ENCODE results near the gene ADRA2C. TPM values are rescaled to one million over a fixed set of nuclear protein-coding genes. Genes with fewer than 3 reads are reported as not detected.

ADRA2C gene
- total RNA-seq, 5 donors from 2014 or later (not counting 1 experiment from before 2014, with no cell fraction given), result 0.16 to 0.18 TPM; not detected in 3

- no peak for DNase-seq
- H3K4me1 Mint-ChIP-seq, result no peaks in the 10 kb centered on the region
- no peak for ATAC-seq (replicated peaks in 1 of 4)
- H3K9me3 ChIP-seq, result no peaks in the 10 kb centered on the region
- H3K27me3 Mint-ChIP-seq, result peaks cover 13 to 19% of the 10 kb centered on the region in 2 donors
- no peak overlapping the region for H3K27ac ChIP-seq (ENCODE audit: low read length)
- H3K36me3 Mint-ChIP-seq, result no peaks in the 10 kb centered on the region
- peaks cover 0 to 44% of the 10 kb centered on the region in 2 experiments for H3K27me3 ChIP-seq (replicated peaks in 1 of 2; ENCODE audit: control insufficient read depth in 2 of 2, extremely low read depth in 1 of 2, insufficient read depth in 2 of 2, low read length in 1 of 2)
- H3K4me3 ChIP-seq (ENCODE audit: control insufficient read depth in 1 of 2, extremely low read depth in 1 of 2, low read length in 1 of 2), result no peak overlapping the region
- WGBS (ENCODE audit: insufficient coverage), result 84% methylated on average over 19 of the region's 31 CpGs
- H3K9me3 Mint-ChIP-seq, result no peaks in the 10 kb centered on the region
- H3K4me1 ChIP-seq (ENCODE audit: control insufficient read depth in 1 of 2, extremely low read depth in 1 of 2, insufficient read depth in 2 of 2, low read length in 2 of 2), result no peaks in the 10 kb centered on the region
- H3K4me3 Mint-ChIP-seq, result no peak overlapping the region
- ChIA-PET POLR2A (no interaction called here), CTCF (no interaction called here)
- H3K27ac Mint-ChIP-seq, result no peak overlapping the region
- H3K36me3 ChIP-seq (ENCODE audit: control insufficient read depth in 2 of 2, extremely low read depth in 1 of 2, insufficient read depth in 1 of 2, low read length in 1 of 2), result no peaks in the 10 kb centered on the region
These were observed 33.8 kb upstream of the ADRA2C start for GRCh38 chr4:3732076-3733028.

- no peak overlapping the region for H3K4me3 Mint-ChIP-seq
- H3K27ac Mint-ChIP-seq, result no peak overlapping the region
- H3K9me3 ChIP-seq, result no peaks in the 10 kb centered on the region
- H3K36me3 ChIP-seq (ENCODE audit: control insufficient read depth in 2 of 2, extremely low read depth in 1 of 2, insufficient read depth in 1 of 2, low read length in 1 of 2), result no peaks in the 10 kb centered on the region
- H3K4me3 ChIP-seq (ENCODE audit: control insufficient read depth in 1 of 2, extremely low read depth in 1 of 2, low read length in 1 of 2), result no peak overlapping the region
- H3K36me3 Mint-ChIP-seq, result no peaks in the 10 kb centered on the region
- POLR2A ChIA-PET, result no interaction called here
- no peak overlapping the region for H3K27ac ChIP-seq (ENCODE audit: low read length)
- 77% methylated on average over 6 of the region's 9 CpGs for WGBS (ENCODE audit: insufficient coverage)
- DNase-seq, result no peak
- peaks cover 0 to 45% of the 10 kb centered on the region in 2 experiments for H3K27me3 ChIP-seq (replicated peaks in 1 of 2; ENCODE audit: control insufficient read depth in 2 of 2, extremely low read depth in 1 of 2, insufficient read depth in 2 of 2, low read length in 1 of 2)
- ATAC-seq (replicated peaks in 1 of 4), result no peak
- peaks cover 15 to 24% of the 10 kb centered on the region in 2 donors for H3K27me3 Mint-ChIP-seq
- CTCF ChIA-PET, result no interaction called here
- no peaks in the 10 kb centered on the region for H3K9me3 Mint-ChIP-seq
- no peaks in the 10 kb centered on the region for H3K4me1 Mint-ChIP-seq
- H3K4me1 ChIP-seq (ENCODE audit: control insufficient read depth in 1 of 2, extremely low read depth in 1 of 2, insufficient read depth in 2 of 2, low read length in 2 of 2), result no peaks in the 10 kb centered on the region
These were observed 33.0 kb upstream of the ADRA2C start for GRCh38 chr4:3733195-3733594.

- DNase-seq, result no peak
- Mint-ChIP-seq H3K4me1 (no peaks in the 10 kb centered on the region), H3K4me3 (no peak overlapping the region), H3K27ac (no peak overlapping the region), H3K9me3 (no peaks in the 10 kb centered on the region), H3K36me3 (no peaks in the 10 kb centered on the region), H3K27me3 (peaks cover 6 to 16% of the 10 kb centered on the region in 2 donors)
- H3K27me3 ChIP-seq (replicated peaks in 1 of 2; ENCODE audit: control insufficient read depth in 2 of 2, extremely low read depth in 1 of 2, insufficient read depth in 2 of 2, low read length in 1 of 2), result peaks cover 0 to 42% of the 10 kb centered on the region in 2 experiments
- ChIA-PET POLR2A (no interaction called here), CTCF (no interaction called here)
- no peaks in the 10 kb centered on the region for H3K4me1 ChIP-seq (ENCODE audit: control insufficient read depth in 1 of 2, extremely low read depth in 1 of 2, insufficient read depth in 2 of 2, low read length in 2 of 2)
- 78% methylated on average over 14 of the region's 14 CpGs for WGBS (ENCODE audit: insufficient coverage)
- no peak overlapping the region for H3K27ac ChIP-seq (ENCODE audit: low read length)
- no peaks in the 10 kb centered on the region for H3K9me3 ChIP-seq
- H3K4me3 ChIP-seq (ENCODE audit: control insufficient read depth in 1 of 2, extremely low read depth in 1 of 2, low read length in 1 of 2), result no peak overlapping the region
- no peaks in the 10 kb centered on the region for H3K36me3 ChIP-seq (ENCODE audit: control insufficient read depth in 2 of 2, extremely low read depth in 1 of 2, insufficient read depth in 1 of 2, low read length in 1 of 2)
- no peak for ATAC-seq (replicated peaks in 1 of 4)
These were observed 31.0 kb upstream of the ADRA2C start for GRCh38 chr4:3735196-3735595.

GRCh38 chr4:3736290-3736689, 29.9 kb upstream of the ADRA2C start:
- Histone ChIP-seq H3K27ac (ENCODE audit: low read length) (no peak overlapping the region), H3K4me1 (ENCODE audit: control insufficient read depth in 1 of 2, extremely low read depth in 1 of 2, insufficient read depth in 2 of 2, low read length in 2 of 2) (no peaks in the 10 kb centered on the region), H3K27me3 (replicated peaks in 1 of 2; ENCODE audit: control insufficient read depth in 2 of 2, extremely low read depth in 1 of 2, insufficient read depth in 2 of 2, low read length in 1 of 2) (peaks cover 0 to 49% of the 10 kb centered on the region in 2 experiments), H3K4me3 (ENCODE audit: control insufficient read depth in 1 of 2, extremely low read depth in 1 of 2, low read length in 1 of 2) (no peak overlapping the region), H3K36me3 (ENCODE audit: control insufficient read depth in 2 of 2, extremely low read depth in 1 of 2, insufficient read depth in 1 of 2, low read length in 1 of 2) (no peaks in the 10 kb centered on the region), H3K9me3 (no peaks in the 10 kb centered on the region)
- 65% methylated on average over 3 of the region's 5 CpGs for WGBS (ENCODE audit: insufficient coverage)
- CTCF ChIA-PET, result no interaction called here
- no peak overlapping the region for H3K27ac Mint-ChIP-seq
- H3K4me3 Mint-ChIP-seq, result no peak overlapping the region
- H3K9me3 Mint-ChIP-seq, result no peaks in the 10 kb centered on the region
- DNase-seq (no peak), ATAC-seq (replicated peaks in 1 of 4) (no peak)
- H3K36me3 Mint-ChIP-seq, result no peaks in the 10 kb centered on the region
- POLR2A ChIA-PET, result no interaction called here
- no peaks in the 10 kb centered on the region for H3K4me1 Mint-ChIP-seq
- H3K27me3 Mint-ChIP-seq, result peaks cover 11 to 16% of the 10 kb centered on the region in 2 donors

- ChIA-PET POLR2A (no interaction called here), CTCF (no interaction called here)
- Histone ChIP-seq H3K4me1 (ENCODE audit: control insufficient read depth in 1 of 2, extremely low read depth in 1 of 2, insufficient read depth in 2 of 2, low read length in 2 of 2) (no peaks in the 10 kb centered on the region), H3K9me3 (no peaks in the 10 kb centered on the region), H3K4me3 (ENCODE audit: control insufficient read depth in 1 of 2, extremely low read depth in 1 of 2, low read length in 1 of 2) (no peak overlapping the region), H3K27me3 (replicated peaks in 1 of 2; ENCODE audit: control insufficient read depth in 2 of 2, extremely low read depth in 1 of 2, insufficient read depth in 2 of 2, low read length in 1 of 2) (peaks cover 0 to 49% of the 10 kb centered on the region in 2 experiments), H3K36me3 (ENCODE audit: control insufficient read depth in 2 of 2, extremely low read depth in 1 of 2, insufficient read depth in 1 of 2, low read length in 1 of 2) (no peaks in the 10 kb centered on the region), H3K27ac (ENCODE audit: low read length) (no peak overlapping the region)
- no peaks in the 10 kb centered on the region for H3K36me3 Mint-ChIP-seq
- peak overlapping the region in 1 of 2 donors; percentile 3 for H3K27ac Mint-ChIP-seq
- ATAC-seq (replicated peaks in 1 of 4) (no peak), DNase-seq (no peak)
- no peaks in the 10 kb centered on the region for H3K4me1 Mint-ChIP-seq
- no peak overlapping the region for H3K4me3 Mint-ChIP-seq
- peaks cover 0 to under 1% (median 0%) of the 10 kb centered on the region in 3 donors for H3K9me3 Mint-ChIP-seq
- 50% methylated on average over 1 of the region's 6 CpGs for WGBS (ENCODE audit: insufficient coverage)
- peaks cover 14 to 16% of the 10 kb centered on the region in 2 donors for H3K27me3 Mint-ChIP-seq
These were observed 29.4 kb upstream of the ADRA2C start for GRCh38 chr4:3736806-3737205.

- DNase-seq (no peak), ATAC-seq (replicated peaks in 1 of 4) (no peak)
- no peaks in the 10 kb centered on the region for H3K4me1 ChIP-seq (ENCODE audit: control insufficient read depth in 1 of 2, extremely low read depth in 1 of 2, insufficient read depth in 2 of 2, low read length in 2 of 2)
- no peak overlapping the region for H3K4me3 ChIP-seq (ENCODE audit: control insufficient read depth in 1 of 2, extremely low read depth in 1 of 2, low read length in 1 of 2)
- H3K27me3 ChIP-seq (replicated peaks in 1 of 2; ENCODE audit: control insufficient read depth in 2 of 2, extremely low read depth in 1 of 2, insufficient read depth in 2 of 2, low read length in 1 of 2), result peaks cover 0 to 63% of the 10 kb centered on the region in 2 experiments
- ChIA-PET CTCF (no interaction called here), POLR2A (no interaction called here)
- Mint-ChIP-seq H3K36me3 (no peaks in the 10 kb centered on the region), H3K27ac (no peak overlapping the region), H3K9me3 (peaks cover 0 to 4% (median 0%) of the 10 kb centered on the region in 3 donors), H3K27me3 (peaks cover 38 to 39% of the 10 kb centered on the region in 2 donors), H3K4me3 (no peak overlapping the region), H3K4me1 (no peaks in the 10 kb centered on the region)
- 86% methylated on average over 13 of the region's 13 CpGs for WGBS (ENCODE audit: insufficient coverage)
- H3K36me3 ChIP-seq (ENCODE audit: control insufficient read depth in 2 of 2, extremely low read depth in 1 of 2, insufficient read depth in 1 of 2, low read length in 1 of 2), result no peaks in the 10 kb centered on the region
- no peaks in the 10 kb centered on the region for H3K9me3 ChIP-seq
- no peak overlapping the region for H3K27ac ChIP-seq (ENCODE audit: low read length)
These were observed 26.6 kb upstream of the ADRA2C start for GRCh38 chr4:3739577-3739976.

Data from T-cell (primary cell).